SK-N-SH treated with all-trans-retinoic acid at 6 μM for 48 hours (cell line): ENCODE data around the gene DLG5.

Source experiments
- ATAC-seq: fragments of 200-7000 bp; cut with Tn5 transposase; 3 replicates; pipeline ENCODE4 v1.9.1; 2020; ENCODE audit warnings: mild to moderate bottlenecking, moderate library complexity
- BACH2 ChIP-seq: fragments of 250-450 bp; sonication (Bioruptor Pico); IDR thresholded peaks from 2 replicates; pipeline ENCODE4 v1.9.0; 2021; ENCODE audit warnings: mild to moderate bottlenecking, borderline replicate concordance
- ESRRG ChIP-seq: fragments of 250-450 bp; sonication (Bioruptor Pico); IDR thresholded peaks from 2 replicates; pipeline ENCODE4 v1.6.1; 2021; ENCODE audit warnings: mild to moderate bottlenecking
- GLIS3 ChIP-seq: fragments of 250-450 bp; sonication (Bioruptor Pico); IDR thresholded peaks from 2 replicates; pipeline ENCODE4 v1.5.0; 2020; ENCODE audit warnings: mild to moderate bottlenecking, moderate library complexity
- ISL1 ChIP-seq: fragments of 250-450 bp; sonication (Bioruptor Pico); IDR thresholded peaks from 2 replicates; pipeline ENCODE4 v2.1.2; 2022; ENCODE audit warnings: mild to moderate bottlenecking, moderate library complexity
- OSR1 ChIP-seq: fragments of 250-450 bp; sonication (Bioruptor Pico); IDR thresholded peaks from 2 replicates; pipeline ENCODE4 v1.8.0; 2022; ENCODE audit warnings: moderate library complexity, mild to moderate bottlenecking, inconsistent platforms
- PPARA ChIP-seq: fragments of 250-450 bp; sonication (Bioruptor Pico); IDR thresholded peaks from 2 replicates; pipeline ENCODE4 v1.5.0; 2020; ENCODE audit warnings: mild to moderate bottlenecking, borderline replicate concordance
- RARB ChIP-seq: fragments of 250-450 bp; sonication (Bioruptor Pico); IDR thresholded peaks from 2 replicates; pipeline ENCODE4 v1.8.0; 2021; ENCODE audit warnings: mild to moderate bottlenecking, moderate library complexity
- TOX ChIP-seq: fragments of 250-450 bp; sonication (Bioruptor Pico); IDR thresholded peaks from 2 replicates; pipeline ENCODE4 v1.8.0; 2021; ENCODE audit warnings: mild to moderate bottlenecking, moderate library complexity, borderline replicate concordance
- ZFP3 ChIP-seq: fragments of 250-450 bp; sonication (Bioruptor Pico); IDR thresholded peaks from 2 replicates; pipeline ENCODE4 v1.5.0; 2020; ENCODE audit warnings: mild to moderate bottlenecking, moderate library complexity
- ZFP30 ChIP-seq: fragments of 450-650 bp; formaldehyde crosslinking; IDR thresholded peaks from 2 replicates; pipeline ENCODE4 v1.5.0; 2022; ENCODE audit warnings: mild to moderate bottlenecking, moderate library complexity
- ZNF70 ChIP-seq: fragments of 450-650 bp; formaldehyde crosslinking; IDR thresholded peaks from 2 replicates; pipeline ENCODE4 v1.5.0; 2020; ENCODE audit warnings: mild to moderate bottlenecking, moderate library complexity
- TF ChIP-seq, protein P1 (sequence below): fragments of 250-450 bp; sonication (Bioruptor Pico); IDR thresholded peaks from 2 replicates; pipeline ENCODE4 v1.8.0; 2021; ENCODE audit warnings: low read depth, mild to moderate bottlenecking, moderate library complexity, borderline replicate concordance
- TF ChIP-seq, protein P2 (sequence below): fragments of 250-450 bp; sonication (Bioruptor Pico); IDR thresholded peaks from 2 replicates; pipeline ENCODE4 v1.8.0; 2020; ENCODE audit warnings: mild to moderate bottlenecking, moderate library complexity, borderline replicate concordance
- TF ChIP-seq, protein P3 (sequence below): fragments of 250-450 bp; sonication (Bioruptor Pico); IDR thresholded peaks from 2 replicates; pipeline ENCODE4 v1.5.1; 2021; ENCODE audit warnings: mild to moderate bottlenecking, moderate library complexity
- TF ChIP-seq, protein P4 (sequence below): fragments of 250-450 bp; sonication (Bioruptor Pico); IDR thresholded peaks from 2 replicates; pipeline ENCODE4 v1.5.1; 2020; ENCODE audit warnings: low read depth, mild to moderate bottlenecking, moderate library complexity
- TF ChIP-seq, protein P5 (sequence below): fragments of 250-450 bp; sonication (Bioruptor Pico); IDR thresholded peaks from 2 replicates; pipeline ENCODE4 v1.5.0; 2020; ENCODE audit warnings: mild to moderate bottlenecking, moderate library complexity

Gene DLG5

DNA sequence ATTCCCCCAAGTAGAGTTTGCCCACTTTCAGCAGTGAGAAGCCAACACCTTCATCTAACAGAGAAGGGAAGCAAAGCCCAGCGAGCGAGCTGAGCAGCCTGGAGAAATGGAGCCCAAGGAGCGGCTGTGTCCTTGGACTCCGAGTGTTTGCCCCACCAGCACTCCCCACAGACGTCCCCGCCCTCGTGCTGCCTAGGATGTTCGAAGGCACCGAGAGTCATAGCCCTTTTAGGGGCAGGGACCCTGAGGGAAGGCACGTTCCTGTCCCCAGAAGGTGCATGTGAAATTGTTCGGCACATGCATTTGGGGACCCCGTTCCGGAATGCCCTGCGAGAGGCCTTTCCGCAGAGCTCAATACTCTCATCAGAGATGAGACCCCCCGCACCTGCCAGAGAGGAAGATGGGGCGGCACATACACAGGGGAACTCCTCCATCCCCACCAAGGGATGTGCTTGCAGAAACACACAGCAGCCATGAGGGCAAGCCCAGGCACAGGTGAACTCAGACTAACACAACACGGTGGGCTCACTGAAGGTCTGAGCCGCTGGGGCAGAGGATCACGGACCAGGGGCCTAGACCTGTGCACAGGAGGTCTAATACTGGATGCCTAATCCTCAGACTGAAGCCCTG, 131.0 kb downstream of the DLG5 start:
- no peak for ATAC-seq
- TF ChIP-seq ZFP3 (CRISPR knock-in tag) (no peak), ZFP30 (CRISPR knock-in tag) (no peak), TOX (no peak), PPARA (no peak), GLIS3 (no peak), OSR1 (no peak), ZNF70 (CRISPR knock-in tag) (no peak), ISL1 (CRISPR knock-in tag) (no peak)
- TF ChIP-seq, protein P1, sequence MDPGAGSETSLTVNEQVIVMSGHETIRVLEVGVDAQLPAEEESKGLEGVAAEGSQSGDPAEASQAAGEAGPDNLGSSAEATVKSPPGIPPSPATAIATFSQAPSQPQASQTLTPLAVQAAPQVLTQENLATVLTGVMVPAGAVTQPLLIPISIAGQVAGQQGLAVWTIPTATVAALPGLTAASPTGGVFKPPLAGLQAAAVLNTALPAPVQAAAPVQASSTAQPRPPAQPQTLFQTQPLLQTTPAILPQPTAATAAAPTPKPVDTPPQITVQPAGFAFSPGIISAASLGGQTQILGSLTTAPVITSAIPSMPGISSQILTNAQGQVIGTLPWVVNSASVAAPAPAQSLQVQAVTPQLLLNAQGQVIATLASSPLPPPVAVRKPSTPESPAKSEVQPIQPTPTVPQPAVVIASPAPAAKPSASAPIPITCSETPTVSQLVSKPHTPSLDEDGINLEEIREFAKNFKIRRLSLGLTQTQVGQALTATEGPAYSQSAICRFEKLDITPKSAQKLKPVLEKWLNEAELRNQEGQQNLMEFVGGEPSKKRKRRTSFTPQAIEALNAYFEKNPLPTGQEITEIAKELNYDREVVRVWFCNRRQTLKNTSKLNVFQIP (CRISPR knock-in tag), result no peak
- TF ChIP-seq, protein P2, sequence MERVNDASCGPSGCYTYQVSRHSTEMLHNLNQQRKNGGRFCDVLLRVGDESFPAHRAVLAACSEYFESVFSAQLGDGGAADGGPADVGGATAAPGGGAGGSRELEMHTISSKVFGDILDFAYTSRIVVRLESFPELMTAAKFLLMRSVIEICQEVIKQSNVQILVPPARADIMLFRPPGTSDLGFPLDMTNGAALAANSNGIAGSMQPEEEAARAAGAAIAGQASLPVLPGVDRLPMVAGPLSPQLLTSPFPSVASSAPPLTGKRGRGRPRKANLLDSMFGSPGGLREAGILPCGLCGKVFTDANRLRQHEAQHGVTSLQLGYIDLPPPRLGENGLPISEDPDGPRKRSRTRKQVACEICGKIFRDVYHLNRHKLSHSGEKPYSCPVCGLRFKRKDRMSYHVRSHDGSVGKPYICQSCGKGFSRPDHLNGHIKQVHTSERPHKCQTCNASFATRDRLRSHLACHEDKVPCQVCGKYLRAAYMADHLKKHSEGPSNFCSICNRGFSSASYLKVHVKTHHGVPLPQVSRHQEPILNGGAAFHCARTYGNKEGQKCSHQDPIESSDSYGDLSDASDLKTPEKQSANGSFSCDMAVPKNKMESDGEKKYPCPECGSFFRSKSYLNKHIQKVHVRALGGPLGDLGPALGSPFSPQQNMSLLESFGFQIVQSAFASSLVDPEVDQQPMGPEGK (CRISPR knock-in tag), result no peak

DNA sequence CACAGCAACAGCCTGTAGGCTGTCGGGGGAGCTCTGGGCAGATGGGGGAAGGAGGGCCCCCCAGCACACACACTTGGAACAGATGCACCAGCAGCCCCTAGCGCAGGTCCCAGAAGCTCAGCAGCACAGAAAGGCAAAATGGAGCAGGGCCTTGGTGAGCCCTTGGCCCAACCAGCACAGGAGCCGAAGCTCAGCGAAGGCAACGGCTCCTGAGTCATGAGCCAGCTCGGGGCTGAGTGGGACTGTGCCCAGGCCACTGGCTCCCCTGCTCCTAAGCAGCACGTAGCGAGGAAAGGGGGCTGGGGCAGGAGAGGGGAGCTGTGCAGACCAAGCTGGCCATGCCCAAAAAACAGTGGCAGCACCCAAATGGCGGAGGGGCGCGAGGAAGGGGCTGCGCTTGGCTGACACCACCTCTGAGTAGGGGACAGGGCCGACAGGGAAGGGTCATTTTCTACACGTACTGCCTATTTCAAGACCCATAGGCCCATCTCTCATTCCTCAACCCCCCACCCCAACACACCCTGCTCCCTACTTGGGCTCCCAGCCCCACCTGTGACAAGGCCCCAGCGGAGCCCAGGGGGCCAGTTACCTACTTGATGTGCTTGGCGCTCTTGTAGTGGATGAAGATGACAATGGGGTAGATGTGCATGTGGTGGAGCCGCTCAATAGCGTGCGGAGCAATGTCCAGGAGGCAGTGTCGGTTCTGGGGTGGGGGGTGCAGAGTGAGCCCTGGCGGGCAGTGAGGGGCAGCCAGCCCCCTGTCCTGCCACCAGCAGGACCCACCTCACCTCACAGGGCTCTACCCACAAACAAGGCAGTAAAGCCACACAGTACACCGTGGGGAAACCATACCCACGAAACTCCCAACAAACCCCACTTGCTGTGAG, 132.1 kb downstream of the DLG5 start:
- no peak for ATAC-seq
- TF ChIP-seq BACH2 (CRISPR knock-in tag), result no peak
- TF ChIP-seq, protein P3, sequence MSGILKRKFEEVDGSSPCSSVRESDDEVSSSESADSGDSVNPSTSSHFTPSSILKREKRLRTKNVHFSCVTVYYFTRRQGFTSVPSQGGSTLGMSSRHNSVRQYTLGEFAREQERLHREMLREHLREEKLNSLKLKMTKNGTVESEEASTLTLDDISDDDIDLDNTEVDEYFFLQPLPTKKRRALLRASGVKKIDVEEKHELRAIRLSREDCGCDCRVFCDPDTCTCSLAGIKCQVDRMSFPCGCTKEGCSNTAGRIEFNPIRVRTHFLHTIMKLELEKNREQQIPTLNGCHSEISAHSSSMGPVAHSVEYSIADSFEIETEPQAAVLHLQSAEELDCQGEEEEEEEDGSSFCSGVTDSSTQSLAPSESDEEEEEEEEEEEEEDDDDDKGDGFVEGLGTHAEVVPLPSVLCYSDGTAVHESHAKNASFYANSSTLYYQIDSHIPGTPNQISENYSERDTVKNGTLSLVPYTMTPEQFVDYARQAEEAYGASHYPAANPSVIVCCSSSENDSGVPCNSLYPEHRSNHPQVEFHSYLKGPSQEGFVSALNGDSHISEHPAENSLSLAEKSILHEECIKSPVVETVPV, result no peak
- no peak for TF ChIP-seq RARB
- TF ChIP-seq GLIS3, result no peak
- TF ChIP-seq, all 23 proteins: peak for 0

DNA sequence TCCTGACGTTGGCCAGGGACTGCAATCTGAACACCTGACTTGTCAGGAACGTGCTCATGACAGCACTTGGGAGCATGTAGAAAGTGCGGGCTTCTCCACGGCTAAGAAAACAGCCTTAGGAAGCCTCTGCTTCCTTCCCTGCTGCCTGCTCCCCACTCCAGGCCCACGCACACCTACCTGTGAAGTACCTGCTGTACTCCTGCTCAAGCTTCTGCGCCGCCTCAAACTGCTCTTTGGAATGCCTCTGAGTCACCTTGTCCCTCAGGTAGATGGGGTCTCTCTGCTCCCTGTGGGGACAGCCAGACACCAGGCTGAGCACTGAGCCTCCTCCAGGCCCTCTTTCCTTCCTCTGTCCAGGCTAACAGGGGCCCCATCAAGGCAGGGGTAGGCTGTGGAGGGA, 132.7 kb downstream of the DLG5 start:
- ATAC-seq, result no peak
- TF ChIP-seq RARB (no peak), ZFP30 (CRISPR knock-in tag) (no peak), ESRRG (no peak), BACH2 (CRISPR knock-in tag) (no peak)
- TF ChIP-seq, protein P3, result no peak
- TF ChIP-seq, protein P4, sequence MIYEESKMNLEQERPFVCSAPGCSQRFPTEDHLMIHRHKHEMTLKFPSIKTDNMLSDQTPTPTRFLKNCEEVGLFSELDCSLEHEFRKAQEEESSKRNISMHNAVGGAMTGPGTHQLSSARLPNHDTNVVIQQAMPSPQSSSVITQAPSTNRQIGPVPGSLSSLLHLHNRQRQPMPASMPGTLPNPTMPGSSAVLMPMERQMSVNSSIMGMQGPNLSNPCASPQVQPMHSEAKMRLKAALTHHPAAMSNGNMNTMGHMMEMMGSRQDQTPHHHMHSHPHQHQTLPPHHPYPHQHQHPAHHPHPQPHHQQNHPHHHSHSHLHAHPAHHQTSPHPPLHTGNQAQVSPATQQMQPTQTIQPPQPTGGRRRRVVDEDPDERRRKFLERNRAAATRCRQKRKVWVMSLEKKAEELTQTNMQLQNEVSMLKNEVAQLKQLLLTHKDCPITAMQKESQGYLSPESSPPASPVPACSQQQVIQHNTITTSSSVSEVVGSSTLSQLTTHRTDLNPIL, result no peak
- TF ChIP-seq, protein P1 (CRISPR knock-in tag), result no peak
- TF ChIP-seq, protein P5, sequence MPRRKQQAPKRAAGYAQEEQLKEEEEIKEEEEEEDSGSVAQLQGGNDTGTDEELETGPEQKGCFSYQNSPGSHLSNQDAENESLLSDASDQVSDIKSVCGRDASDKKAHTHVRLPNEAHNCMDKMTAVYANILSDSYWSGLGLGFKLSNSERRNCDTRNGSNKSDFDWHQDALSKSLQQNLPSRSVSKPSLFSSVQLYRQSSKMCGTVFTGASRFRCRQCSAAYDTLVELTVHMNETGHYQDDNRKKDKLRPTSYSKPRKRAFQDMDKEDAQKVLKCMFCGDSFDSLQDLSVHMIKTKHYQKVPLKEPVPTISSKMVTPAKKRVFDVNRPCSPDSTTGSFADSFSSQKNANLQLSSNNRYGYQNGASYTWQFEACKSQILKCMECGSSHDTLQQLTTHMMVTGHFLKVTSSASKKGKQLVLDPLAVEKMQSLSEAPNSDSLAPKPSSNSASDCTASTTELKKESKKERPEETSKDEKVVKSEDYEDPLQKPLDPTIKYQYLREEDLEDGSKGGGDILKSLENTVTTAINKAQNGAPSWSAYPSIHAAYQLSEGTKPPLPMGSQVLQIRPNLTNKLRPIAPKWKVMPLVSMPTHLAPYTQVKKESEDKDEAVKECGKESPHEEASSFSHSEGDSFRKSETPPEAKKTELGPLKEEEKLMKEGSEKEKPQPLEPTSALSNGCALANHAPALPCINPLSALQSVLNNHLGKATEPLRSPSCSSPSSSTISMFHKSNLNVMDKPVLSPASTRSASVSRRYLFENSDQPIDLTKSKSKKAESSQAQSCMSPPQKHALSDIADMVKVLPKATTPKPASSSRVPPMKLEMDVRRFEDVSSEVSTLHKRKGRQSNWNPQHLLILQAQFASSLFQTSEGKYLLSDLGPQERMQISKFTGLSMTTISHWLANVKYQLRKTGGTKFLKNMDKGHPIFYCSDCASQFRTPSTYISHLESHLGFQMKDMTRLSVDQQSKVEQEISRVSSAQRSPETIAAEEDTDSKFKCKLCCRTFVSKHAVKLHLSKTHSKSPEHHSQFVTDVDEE, result no peak
